ENCODE results near the gene RAMACL.

Gene RAMACL

DNA sequence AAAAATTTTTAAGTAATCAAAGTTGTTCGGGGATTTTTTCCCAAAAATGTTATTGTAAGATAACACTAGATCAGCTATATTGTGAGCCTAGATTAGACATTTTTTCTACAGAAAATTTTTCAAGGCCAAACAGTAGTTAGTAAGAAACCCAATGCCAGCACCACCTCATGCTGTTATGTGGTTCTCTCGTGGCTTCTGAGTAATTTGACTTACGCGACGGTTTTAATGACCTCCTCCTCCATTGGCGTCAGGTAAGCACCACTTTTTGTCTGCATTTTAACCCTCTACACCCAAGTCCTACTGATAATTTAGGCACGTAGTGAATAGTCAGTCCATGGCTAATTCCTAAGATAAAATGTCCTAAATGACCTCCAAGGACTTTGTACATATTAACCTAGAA is 30.9 kb upstream of the RAMACL start:
- no peak for DNase-seq

DNA sequence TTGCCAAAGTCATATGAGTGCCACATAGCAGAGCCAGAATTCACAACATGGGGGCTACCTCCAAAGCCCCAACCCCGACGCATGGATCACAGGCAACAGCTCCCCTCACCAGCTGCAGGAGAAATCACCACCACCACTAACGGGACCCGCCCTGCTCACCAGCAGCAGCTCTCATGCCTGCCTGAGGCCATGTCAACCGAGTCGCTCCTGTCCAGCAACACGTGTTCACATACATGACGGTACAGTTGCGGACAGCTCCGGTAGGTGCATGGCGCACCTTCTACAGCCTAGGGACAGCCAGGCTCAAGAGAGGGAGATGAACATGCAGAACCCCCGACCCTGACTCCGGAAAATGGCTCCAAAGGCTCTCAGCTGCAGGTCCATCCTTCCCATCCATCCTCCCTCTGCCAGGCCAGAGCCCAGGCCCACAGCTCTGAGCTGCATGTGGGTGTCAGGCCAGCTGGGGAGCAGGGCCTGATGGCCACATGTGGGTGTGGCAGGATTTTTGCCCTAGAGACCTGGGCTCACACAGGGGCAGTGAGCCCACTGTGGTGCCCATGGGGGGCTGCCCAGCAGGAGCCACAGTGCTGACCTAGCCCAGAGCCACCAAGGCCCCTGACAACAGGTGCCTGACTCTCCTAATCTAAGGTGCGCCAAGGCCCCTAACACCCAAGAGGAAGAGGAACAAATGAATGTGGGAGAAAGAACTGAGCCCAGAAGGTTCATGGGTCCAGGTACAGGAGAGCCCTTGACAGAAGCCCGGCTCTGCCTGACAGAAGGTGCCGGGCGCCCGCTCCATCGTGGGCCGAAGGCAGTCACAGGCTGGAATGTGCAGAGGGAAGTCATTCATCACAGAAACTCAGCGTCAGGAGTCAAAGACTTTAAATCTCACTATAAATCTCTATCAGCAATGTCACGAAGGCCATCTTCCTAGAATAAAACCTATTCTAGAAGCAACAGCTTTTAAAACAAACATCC is 30.1 kb upstream of the RAMACL start:
- DNase-seq = no peak

DNA sequence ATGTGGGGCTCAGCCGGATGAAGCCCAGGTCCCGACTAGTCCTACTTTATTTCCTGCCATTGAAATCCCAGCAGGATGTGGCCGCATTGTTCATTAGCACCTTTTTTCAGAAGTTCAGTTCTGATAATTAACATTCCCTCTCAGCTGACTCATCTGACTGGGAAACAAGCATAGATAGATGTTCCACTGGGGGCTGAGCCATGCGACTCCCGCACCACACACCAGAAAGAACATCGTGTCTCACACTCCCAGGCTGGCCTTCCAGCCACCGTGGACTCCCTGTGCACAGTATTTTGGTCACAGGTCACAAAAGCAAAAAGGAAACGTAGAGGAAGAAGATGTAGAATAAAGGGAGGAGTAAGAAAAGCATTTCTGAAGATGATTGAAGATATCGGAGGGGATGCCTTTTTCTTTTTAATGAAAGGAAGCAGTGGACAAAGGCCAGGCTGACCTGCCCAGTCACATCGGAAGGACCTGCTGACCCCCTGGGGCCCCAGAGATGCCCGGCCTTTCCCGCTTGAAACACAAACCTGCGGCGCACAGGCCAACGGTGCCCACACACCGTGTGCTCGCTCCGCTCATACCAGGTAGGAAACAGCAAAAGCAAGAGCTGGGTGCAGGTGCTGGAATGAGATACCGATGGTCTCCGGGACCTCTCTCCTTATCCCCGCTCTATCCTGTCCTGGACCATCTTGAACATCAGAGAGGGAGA is 28.7 kb upstream of the RAMACL start:
- DNase-seq = no peak

DNA sequence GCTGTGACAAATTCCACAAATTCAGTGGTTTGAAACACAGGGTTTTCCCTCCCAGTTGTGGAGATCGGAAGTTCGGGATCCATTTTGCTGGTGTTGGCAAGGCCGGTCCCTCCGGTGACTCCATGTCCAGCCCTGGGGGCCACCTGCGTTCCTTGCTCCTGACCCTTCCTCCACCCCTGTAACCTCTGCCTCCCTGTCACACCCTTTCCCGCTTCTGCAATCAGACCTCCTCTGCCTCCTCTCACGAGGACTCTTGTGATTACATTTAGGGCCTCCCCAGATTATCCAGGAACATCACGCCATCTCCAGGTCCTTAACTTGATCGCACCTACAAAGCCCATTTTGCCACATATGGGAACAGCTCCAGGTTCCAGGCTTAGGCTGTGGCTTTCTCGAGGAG is 28.1 kb upstream of the RAMACL start:
- DNase-seq = no peak

DNA sequence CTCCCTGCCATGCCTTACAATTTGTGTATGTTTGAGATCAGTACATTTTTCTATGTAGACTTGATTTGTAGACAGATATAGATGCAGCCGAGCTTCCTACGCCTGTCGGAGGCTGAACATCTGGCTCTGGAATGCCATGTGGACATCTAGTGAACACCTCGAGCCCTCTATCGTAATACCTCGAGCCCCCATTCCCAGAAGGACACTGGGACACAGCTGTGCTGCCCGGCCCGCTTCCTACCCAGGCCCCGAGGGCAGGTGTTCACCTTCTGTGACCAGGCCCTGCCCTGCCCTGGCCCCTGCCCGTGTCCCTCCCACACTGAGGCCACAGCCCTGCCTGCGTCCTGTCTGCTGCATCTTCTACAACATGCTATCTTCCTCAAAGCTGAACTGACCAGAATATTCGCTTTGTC is 27.7 kb upstream of the RAMACL start:
- DNase-seq = no peak

DNA sequence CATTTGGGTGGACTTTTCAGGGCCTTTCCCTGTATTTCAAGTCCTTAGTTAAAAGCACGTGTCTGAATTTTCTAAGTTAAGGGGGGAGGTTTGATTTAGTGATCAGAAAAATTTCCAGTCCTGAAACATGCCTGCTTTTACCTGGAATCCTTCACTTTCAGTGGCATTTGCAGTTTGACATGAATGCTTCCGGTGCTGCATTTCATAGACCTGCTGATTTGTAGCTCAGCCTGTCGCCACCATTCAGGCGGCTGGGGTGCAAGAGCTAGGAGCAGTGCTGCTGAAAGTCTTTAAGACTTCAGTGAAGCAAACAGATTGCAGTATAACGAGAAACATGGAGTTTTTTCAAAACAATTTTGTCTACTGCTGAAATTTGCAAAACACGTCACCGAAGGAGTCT is 26.5 kb upstream of the RAMACL start:
- DNase-seq = no peak

DNA sequence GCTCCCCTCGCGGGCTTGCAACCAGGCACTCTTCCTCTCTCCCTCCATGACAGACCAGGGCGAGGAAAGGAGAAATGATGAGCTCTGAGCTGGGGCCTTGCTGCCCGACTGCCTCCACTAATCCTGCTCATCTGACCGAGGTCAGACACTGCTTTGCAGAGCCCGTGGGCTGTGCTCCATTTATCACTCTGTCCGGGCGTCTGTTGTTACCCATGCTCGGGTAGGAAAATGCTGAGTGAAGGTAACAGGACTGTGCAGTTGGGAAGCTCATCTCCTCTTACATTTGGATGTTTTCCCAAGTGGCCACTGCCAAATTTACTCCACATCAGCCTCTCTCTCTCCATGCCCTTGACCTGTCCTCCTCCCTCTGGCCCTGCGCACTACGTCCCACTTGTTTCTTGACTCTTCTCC is 26.0 kb upstream of the RAMACL start:
- DNase-seq = no peak

DNA sequence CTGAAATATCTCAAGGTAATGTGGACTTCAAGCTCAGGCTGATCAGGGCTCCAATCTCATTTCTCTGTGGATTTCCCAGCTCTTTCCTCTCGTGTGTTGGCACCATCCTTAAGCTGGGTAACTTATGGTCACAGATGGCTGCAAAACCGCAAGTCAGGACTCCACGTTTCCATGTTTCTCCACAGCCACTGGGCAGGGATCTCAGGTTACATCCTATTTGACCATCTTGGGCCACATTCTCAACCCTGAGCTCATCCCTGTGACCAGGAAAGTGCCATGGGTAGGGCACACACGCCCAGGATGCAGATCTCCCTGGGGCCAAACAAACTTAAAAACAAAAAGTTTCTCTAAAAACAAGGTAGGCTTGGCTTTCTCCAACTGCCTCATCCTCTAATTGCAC is 25.2 kb upstream of the RAMACL start:
- no peak for DNase-seq

DNA sequence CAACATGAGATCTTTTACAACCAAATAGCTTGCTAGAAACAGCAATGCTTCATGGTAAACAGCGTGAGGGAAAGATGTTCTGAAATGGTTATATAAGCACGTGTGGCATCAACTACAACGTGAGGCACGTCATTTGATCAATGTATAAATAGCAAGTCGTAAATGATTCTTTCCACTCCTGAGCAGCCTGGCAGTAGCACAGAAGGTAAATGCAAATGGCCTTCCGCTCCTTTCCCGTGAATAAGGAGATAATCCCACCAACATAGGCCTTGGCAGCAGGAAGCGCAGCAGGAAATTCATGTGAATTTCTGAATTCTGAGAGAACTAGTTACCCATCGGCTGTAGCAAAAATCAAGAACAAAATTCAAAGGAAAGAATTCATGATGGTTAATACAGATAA is 23.6 kb upstream of the RAMACL start:
- no peak for DNase-seq

DNA sequence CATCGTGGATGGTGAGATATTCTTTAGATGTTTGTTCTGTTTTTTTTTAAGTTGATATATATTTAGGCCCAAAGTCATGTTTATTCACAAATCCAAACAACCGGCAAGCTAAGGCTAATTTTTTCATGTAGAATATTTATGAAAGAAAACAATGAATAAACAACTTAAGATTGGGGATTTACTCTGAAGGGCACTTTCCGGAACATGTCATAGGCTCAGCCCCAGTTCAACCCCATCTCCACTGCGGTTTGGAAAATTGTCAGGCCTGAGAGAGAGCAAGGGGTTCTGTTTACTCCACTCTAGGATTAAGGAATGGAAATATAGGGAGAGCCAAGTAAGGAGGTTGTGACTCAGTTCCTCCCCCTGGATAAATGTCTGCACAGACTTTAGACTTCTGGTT is 22.3 kb upstream of the RAMACL start:
- DNase-seq = no peak

DNA sequence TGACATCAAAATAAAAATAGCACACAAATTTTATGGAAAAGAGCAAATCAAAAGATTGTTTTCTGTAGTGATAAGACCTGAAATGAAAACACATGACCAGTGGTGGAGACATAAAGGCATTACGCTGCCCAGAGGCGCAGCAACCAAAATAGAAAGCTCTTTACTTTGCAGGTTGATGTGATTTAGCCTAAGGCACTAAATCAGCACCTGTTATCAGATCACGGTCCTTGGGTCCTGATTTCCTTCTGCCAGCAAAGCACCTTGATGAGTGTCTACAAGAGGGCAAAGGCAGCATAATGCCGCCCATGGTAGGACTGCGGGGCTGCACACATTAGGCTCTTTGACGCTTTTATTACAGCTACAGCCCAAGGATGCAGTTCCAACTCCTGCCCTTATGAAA is 19.3 kb upstream of the RAMACL start:
- DNase-seq = no peak

DNA sequence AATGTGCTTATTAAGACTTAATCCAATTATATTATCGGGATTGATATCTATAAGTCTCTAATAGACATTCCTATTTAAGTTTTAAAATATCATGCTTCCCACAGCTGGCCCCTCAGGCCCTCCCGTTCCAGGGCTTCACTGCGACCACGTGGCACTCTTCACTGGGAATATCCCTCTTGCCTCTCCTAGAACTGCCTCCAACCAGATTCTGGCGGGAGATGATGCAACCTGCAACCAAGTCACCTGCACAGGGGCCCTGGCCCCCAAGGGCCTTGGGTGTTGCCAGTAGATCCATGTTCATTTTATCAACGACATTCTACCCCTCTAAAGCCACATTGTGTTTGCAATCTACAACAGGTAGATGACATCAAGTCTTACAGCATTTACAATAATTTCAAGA is 18.4 kb upstream of the RAMACL start:
- no peak for DNase-seq

DNA sequence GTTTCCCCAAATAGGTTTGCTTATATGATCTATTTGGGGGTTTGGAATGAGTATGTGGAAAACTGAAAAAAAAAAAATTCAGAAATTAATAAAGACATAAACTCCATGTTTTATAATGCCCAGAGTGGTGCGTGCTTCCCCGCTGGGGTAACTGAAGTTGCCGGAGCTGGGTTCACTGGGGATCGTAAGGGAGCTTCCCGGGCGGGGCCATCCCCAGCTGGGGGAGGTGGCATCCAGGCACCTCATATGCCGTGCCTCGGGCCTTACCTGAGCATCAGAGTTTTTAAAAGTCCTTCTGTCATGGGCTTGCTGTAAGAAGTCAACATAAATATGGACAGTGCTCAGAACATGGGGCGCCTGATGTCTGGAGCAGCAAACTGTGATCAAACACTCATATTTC is 17.9 kb upstream of the RAMACL start:
- no peak for DNase-seq

DNA sequence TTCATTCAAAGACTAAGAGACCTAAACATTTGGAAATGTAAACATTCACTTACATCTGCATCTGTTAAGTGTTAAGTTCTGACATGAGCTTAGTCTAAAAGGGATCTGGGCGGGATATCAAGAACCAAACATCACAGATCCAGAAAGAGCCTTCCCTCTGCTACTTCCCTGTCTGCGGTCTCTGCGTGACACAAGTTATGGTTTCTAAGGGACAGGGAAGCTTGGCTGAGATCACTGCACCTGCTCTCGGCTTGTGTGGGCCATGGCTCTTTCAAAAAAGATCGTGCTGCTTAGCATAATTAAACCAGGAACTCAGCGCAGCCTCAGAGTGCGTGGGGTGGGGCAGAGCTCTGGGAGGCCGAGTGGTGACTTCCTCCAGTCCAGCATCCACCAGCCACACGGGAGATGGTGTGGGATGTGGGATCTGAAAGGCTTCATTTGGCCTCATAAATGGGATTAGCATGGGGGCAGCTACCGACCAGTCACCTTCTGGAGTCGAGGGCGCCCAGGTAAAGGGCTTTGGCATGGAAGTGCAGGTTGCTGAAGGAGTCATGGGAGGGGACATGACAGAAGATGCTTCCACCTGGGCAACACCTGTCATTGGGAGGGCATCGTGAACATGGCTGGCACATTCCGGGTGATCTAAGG is 16.7 kb upstream of the RAMACL start:
- DNase-seq = no peak

DNA sequence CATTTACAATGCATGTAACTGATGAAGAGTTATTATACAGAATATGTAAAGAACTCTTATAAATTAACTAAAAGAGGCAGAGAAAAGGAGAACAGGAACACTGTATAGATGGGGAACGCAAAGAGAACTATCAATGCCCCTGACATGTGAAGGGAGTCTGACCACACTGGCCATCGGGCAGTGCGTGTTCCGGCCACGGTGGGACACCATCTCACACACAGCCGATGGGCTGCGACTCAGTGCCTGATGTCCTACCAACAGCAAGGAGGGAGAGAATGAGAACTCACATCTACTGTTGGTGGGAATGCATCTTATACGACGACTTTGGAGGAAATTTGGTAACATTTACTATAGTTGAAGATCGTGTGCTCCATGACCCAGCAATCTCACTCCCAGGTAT is 15.5 kb upstream of the RAMACL start:
- DNase-seq = no peak

DNA sequence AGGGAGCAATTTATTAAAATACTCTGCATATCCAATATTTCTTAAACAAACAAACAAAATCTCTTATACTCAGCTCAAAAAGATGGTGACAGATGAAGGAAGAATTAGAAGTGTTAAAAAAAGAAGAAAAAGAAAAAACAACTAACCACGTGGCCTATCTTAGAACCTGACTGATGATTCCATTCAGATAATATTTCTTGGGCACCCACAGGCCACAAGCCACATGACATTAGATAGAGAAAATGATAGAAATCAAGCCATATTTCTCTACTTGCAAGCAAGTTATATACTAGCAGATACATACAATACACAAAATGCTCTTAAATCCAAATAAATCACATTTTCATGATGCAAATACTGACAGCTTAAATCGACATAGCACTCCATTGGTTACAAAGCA is 14.5 kb upstream of the RAMACL start:
- no peak for DNase-seq

DNA sequence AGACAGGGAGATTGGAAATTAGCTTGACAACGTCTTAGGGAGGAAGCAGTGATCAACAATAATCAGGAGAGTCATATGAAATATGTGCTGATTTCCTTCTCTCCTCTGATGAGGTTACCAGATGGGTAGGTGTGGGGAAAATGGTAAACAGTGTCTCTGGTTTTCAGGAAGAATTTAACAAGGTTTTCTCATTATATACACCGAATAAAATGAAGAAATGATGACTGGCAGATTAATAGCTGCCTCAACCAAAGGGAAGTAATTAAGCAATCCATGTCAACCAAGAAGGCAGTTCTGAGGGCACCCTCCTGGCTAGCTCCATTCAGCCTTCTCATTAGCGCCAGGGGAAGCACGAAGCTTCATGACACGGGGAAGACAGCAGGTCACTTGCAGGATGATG is 12.7 kb upstream of the RAMACL start:
- DNase-seq = no peak

DNA sequence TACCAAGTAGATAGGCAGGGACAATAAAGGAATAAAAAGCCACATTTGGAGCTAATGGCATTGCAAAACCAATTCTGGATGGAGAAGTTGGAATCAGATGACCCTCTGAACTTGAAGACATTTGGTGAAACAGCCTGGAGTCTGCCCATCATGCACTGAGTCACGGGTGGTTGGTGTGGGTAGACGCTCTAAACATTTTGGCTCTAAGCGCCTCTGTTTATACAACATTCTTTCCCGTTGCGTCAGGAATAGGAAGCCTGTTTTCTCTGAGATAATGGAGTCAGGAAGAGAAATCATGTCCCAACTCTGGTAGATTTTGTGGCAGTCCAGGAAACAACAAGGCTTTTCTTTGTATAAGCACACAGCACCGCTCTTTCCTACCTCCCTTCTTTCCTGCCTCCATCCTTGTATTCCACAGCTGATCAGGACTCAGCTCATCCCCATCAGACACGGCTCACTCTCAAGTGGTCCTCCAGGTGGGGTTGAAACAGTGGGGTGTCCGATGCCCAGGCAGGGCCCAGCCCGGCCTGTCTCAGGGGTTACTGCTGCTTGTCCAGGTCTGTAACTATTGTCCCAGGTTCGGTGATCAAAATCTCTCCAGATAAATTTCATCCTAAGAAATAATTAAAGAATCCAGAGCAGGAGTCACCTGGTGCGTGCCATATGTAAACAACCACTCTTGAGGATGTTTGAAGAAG is 12.1 kb upstream of the RAMACL start:
- DNase-seq = no peak

DNA sequence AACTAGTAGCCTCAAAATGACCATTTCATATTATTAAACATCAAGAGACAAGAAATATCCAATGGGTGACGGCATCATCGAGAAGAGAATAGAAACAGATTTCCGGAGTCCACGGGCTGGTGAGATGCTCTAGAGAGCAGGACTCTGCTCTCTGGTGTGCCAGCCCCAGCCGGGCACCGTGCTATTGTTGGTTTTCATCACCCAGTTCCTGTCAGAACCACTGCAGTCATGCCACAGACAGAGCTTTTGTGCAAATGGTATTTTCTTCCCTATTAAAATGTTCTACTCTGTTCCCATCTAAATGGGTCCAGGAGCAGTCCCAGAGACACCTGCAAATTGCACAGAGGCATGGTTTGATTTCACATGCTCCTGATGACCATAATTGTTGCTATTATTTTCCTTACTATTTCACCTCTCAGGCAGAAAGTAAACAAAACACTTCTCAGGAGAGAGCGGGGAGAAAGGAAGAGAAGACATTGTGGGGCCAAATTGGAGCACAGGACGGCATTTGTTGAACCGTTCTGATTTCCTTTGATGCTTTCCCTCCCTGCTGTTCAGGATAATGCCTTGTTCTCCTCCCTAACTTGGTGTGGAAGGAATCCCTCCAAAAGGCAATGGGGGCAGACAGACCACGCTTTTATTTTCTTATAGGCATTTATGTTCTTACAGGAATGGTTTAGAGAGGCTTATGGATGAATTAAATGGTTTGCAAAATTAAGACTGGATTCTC is 11.4 kb upstream of the RAMACL start:
- DNase-seq = no peak

DNA sequence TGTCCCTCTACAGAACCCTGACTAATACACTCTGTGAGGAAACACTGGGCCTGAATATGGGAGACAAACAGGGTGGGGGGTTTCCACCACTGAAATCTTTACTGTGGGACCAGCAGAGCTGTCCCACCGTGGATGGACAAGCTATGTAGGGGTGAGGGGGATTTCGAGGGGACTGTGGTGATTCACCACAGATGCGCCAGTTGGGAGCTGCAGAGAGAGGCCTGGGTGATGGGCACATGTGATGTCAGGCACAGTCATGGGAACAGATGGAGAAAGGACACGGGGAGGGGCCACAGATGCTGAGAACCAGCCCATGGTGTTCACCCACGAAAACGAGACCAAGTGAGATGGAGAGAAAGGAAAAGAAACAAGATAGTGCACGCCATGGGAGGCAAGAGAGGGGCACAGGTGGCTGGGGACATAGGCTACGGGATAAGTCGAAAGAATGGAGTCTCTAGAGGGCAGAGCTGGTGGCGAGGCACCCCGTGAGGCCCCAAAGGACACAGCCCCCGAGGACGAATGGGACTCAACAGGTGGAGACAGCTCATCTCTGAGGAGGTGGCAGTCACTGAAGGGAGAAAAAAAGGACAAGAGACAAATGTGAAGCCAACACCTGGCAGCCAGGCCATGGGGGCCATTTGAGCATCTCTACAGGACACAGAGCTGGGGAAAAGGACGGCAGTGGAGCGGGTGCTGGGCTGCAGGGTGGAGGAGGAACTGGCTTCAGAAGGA is 10.5 kb upstream of the RAMACL start:
- no peak for DNase-seq

DNA sequence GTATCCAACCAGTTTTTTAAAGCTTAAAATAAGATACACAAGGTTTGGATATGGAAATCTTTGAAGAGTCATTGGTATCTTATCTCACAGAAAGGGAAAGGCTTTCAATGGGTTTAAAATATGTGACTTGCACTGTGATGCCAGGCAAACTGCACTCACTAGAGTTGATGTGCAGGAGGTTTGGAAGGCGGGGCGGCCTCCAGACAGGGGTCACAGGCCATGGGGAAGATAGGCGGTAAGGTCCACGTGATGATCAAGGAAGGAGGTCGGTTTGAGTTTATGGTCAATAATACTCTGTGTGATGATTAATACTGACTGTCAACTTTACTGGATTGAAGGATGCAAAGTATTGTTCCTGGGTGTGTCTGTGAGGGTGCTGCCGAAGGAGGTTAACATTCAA is 9.5 kb upstream of the RAMACL start:
- no peak for DNase-seq
